Kidney tubule cell (primary cell): ENCODE results near the gene DENND10.
"Not testable (repeated sequence)": the region's sequence is repeated elsewhere in the genome, so short reads cannot be mapped to it uniquely, and the experiment has no call there.

Source experiments
- DNase-seq: peaks from one replicate; pipeline ENCODE4 v3.0.0-alpha.2; 2018; ENCODE audit warnings: low spot score

Gene DENND10

DNA sequence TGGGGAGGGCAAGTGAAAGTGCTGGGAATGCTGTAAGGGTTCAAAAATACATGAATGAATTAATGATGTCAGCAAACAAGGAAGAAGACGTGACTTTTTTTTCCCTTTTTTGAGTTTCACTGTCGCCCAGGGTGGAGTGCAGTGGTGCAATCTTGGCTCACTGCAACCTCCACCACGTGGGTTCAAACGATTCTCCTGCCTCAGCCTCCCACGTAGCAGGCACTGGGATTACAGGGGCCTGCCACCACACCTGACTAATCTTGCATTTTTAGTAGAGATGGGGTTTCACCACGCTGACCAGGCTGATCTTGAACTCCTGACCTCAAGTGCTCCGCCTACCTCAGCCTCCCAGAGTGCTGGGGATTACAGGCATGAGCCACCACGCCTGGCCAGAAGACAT lies 30.0 kb downstream of the DENND10 start:
- no peak for DNase-seq

- DNase-seq = no peak
These were observed 31.6 kb downstream of the DENND10 start for GRCh38 chr10:119135513-119135881.

DNA sequence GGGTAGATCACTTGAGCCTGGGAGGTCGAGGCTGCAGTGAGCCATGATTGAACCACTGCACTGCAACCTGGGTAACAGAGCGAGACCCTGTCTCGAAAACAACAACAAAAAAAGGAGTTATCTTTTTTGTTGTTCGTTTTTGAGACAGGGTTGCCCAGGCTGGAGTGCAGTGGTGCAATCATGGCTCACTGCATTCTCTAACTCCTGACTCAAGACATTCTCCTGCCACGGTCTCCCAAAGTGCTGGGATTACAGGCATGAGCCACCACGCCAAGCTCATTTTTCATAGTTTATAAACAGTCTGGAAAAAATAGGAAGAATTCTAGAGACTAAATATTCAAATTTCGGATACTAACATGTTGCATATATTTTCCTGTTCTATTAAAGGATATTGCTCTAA lies 32.2 kb downstream of the DENND10 start:
- DNase-seq = no peak

- DNase-seq = not testable (repeated sequence)
These were observed 34.0 kb downstream of the DENND10 start for GRCh38 chr10:119137878-119138277.

GRCh38 chr10:119138346-119139306 lies 34.7 kb downstream of the DENND10 start:
- DNase-seq = no peak

GRCh38 chr10:119139464-119140067 lies 35.7 kb downstream of the DENND10 start:
- peak; percentile 28 for DNase-seq

GRCh38 chr10:119140603-119141245 lies 36.8 kb downstream of the DENND10 start:
- DNase-seq = no peak

DNA sequence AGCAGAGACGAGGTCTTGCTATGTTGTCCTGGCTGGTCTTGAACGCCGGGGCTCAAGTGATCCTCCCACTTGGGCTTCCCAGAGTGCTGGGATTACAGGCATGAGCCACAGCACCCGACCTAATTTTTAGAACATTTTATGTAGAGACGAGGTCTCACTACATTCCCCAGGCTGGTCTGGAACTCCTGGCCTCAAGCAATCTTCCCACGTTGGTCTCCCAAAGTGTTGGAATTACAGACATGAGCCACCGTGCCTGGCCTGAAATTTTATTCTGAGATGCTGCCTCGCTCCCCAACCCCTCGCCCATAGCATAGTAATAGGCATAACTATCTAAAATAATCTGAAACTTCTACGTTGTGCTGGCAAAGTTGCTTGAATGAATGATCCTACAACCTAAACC lies 39.7 kb downstream of the DENND10 start:
- DNase-seq = no peak

- DNase-seq = no peak
These were observed 45.2 kb downstream of the DENND10 start for GRCh38 chr10:119149157-119149556.

- DNase-seq = no peak
These were observed 45.8 kb downstream of the DENND10 start for GRCh38 chr10:119149729-119150128.

DNA sequence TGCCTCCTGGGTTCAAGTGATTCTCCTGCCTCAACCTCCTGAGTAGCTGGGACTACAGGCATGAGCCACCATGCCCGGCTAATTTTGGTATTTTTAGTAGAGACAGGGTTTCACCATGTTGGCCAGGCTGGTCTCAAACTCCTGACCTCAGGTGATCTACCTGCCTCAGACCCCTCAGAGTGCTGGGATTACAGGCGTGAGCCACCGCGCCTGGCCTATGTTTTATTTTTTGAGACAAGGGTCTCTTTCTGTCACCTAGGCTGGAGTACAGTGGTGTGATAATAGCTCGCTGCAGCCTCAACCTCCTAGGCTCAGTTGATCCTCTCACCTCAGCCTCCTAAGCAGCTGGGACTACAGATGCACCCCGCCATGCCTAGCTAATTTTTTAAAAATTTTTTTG lies 47.7 kb downstream of the DENND10 start:
- DNase-seq = not testable (repeated sequence)

- DNase-seq = no peak
These were observed 49.1 kb downstream of the DENND10 start for GRCh38 chr10:119153041-119153440.

DNA sequence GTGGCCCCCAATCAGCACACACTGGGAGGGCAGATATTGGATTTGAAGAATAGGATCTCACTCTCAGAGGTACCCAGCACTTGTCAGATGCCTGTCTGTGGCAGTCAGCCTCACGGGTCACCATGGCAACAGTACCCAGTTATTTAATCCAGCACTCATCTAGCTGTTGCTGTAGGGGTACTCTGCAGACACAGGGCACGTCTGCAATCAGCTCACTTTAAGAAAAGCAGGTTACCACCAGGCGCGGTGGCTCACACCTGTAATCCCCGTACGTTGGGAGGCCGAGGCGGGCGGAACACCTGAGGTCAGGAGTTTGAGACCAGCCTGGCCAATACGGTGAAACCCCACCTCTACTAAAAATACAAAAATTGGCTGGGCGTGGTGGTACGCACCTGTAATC lies 49.7 kb downstream of the DENND10 start:
- no peak for DNase-seq

DNA sequence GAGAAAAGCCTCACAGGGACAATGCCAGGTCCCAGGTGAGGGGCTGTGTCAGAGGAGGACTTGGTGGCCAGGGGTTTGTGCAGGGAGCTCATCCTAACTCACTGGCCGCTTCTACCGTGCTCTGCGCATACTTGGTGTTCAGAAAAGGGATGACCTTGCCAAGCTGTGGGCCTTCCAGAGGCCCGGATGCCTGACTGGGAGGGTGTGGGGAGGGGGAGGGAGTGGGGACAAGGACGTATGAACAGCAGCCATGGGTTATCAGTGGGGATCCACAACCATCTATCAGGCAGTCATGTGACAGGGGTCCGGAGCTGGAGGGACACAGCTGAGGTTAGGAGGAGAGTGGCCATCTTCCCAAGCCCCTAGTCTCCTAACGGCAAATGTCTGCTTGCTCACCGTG lies 55.4 kb downstream of the DENND10 start:
- DNase-seq = no peak

DNA sequence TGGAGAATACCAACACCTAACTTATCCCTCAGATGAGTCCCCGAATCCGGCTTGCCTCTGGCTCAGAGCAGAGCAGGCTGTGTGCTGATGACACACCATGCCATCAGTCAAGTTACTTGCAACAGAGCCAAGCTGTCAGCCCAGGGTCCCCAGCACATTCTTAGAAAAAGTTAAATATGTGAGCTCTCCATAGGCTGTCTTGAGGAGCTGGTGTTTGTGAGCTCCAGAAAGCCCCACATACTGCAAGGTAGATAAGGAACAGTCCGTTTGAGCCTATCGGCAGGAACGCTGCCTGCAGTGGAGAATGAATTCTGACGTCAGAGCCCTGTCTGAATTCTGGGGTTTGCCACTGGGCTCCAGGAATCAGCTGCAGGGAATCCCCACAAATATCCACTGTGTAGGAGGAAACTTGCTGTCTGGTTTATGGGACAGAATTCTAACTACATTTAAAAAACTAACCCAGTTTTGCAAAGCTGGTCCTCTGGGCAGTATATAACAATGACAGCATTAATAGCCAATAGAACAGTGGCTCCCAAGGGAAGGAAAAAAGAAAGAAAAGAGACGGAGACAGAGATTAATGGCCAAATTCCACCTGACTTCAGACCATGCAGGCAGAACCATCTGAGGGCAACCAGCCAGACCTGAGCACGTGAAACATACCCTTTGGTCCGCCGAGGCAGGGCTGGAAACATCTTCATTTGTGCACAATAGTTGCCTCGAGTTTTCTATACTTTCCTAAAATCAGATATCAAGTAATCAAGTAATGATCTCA lies 58.0 kb downstream of the DENND10 start:
- DNase-seq = peak; percentile 57

GRCh38 chr10:119162452-119163092 lies 58.7 kb downstream of the DENND10 start:
- DNase-seq = no peak

- DNase-seq = peak; percentile 75
These were observed 61.5 kb downstream of the DENND10 start, which contains the start of gene SFXN4 for GRCh38 chr10:119165171-119166117. TSS of gene SFXN4 (minus strand) at chr10:119165714. CDS start at chr10:119165647, 67 bp downstream.

DNA sequence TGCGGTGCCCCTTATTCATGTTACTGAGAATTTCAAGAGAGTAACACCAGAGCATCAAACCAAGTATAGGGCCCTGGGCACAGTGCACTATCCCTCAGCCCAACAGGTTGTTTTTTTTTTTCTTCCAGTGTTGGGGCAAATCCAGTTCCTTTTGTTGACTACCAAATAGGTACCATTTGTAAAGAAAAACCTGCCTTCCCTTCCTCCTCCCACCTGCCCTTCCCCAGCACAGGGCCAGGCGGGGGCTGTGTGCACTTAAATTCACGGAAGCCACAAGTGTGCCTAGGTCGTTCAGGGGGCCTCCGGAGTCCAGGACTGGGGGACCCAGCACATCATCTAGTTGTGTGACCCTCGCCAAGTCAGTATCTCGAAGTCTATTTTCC lies 62.2 kb downstream of the DENND10 start:
- DNase-seq = no peak

GRCh38 chr10:119166564-119166963 lies 62.7 kb downstream of the DENND10 start:
- no peak for DNase-seq

GRCh38 chr10:119167041-119167440 lies 63.1 kb downstream of the DENND10 start:
- DNase-seq = no peak
